GM12878 (cell line): Measurements from ENCODE around the gene KISS1. TPM values are rescaled to one million over a fixed set of nuclear protein-coding genes. Genes with fewer than 3 reads are reported as not detected.

Experiments
- ATAC-seq: fragments of 200-7000 bp; cut with Tn5 transposase; 3 replicates; pipeline ENCODE4 v1.9.1; 2020; ENCODE audit warnings: mild to moderate bottlenecking, moderate library complexity
- BruUV-seq: library from RNA; stranded (reverse); fragments of 400-500 nt; replicated peaks from 2 replicates; lab custom pipeline; 2021; lab: Mats Ljungman, UMichigan
- CTCF ChIA-PET: fragments of 300-600 bp; sonication (Branson Sonifier 250); formaldehyde crosslinking; extraction: SDS; loops from one replicate; lab custom pipeline; 2021; ENCODE audit warnings: inconsistent platforms; lab: Yijun Ruan, JAX
- POLR2A ChIA-PET: fragments of 350-600 bp; formaldehyde crosslinking; extraction: SDS; loops from one replicate; lab custom pipeline; 2021; ENCODE audit warnings: inconsistent platforms; lab: Charles Lee
- RAD21 ChIA-PET: fragments of 300-600 bp; sonication (Branson Sonifier 250); formaldehyde crosslinking; loops from one replicate; lab custom pipeline; 2023; ENCODE audit warnings: antibody characterized with exemption; ENCODE audit not compliant: unreplicated experiment; lab: Charles Lee
- SMC1A ChIA-PET: fragments of 300-600 bp; sonication (Branson Sonifier 250); formaldehyde crosslinking; loops from one replicate; lab custom pipeline; 2023; ENCODE audit not compliant: unreplicated experiment, uncharacterized antibody; lab: Charles Lee
- DNase-seq: peaks from one replicate; pipeline ENCODE4 v3.0.0-alpha.2; 2011; ENCODE audit warnings: low read depth, low spot score
- FAIRE-seq: peaks from 3 replicates; lab custom pipeline; 2011; peaks lifted over from hg19 to GRCh38; lab: Jason Lieb, UNC
- H2AFZ ChIP-seq: 2 replicates; pipeline ENCODE4 v1.6.0; 2011; ENCODE audit warnings: low read depth, low read length, control low read depth; ENCODE audit not compliant: control insufficient read depth
- H3K27ac ChIP-seq: 2 replicates; pipeline ENCODE4 v1.5.1; 2011; ENCODE audit warnings: control low read depth; ENCODE audit not compliant: control insufficient read depth, insufficient read depth
- H3K27me3 ChIP-seq, 2 experiments: replicated peaks in 1 of 2; 2 replicates each; pipeline versions ENCODE4 v1.6.0 to v1.6.1; 2011; ENCODE audit warnings: low read length in 1 of 2; ENCODE audit not compliant: control insufficient read depth in 2 of 2, insufficient read depth in 2 of 2
- H3K36me3 ChIP-seq, 2 experiments: 2 replicates each; pipeline ENCODE4 v1.5.1; 2011; ENCODE audit warnings: low read length in 1 of 2; ENCODE audit not compliant: control insufficient read depth in 2 of 2, insufficient read depth in 2 of 2
- H3K4me1 ChIP-seq: 2 replicates; pipeline ENCODE4 v1.6.1; 2011; ENCODE audit warnings: mild to moderate bottlenecking, low read length, moderate library complexity, mixed read lengths; ENCODE audit not compliant: control insufficient read depth, insufficient read depth
- H3K4me2 ChIP-seq: 2 replicates; pipeline ENCODE4 v1.6.0; 2011; ENCODE audit warnings: control low read depth; ENCODE audit not compliant: control insufficient read depth, insufficient read depth
- H3K4me3 ChIP-seq: fragments of 200-600 bp; sonication (generic); 2 replicates; pipeline ENCODE4 v1.5.1; 2016
- H3K79me2 ChIP-seq: 2 replicates; pipeline ENCODE4 v1.6.0; 2011; ENCODE audit warnings: low read length; ENCODE audit not compliant: control insufficient read depth, insufficient read depth
- H3K9ac ChIP-seq: 2 replicates; pipeline ENCODE4 v1.8.0; 2011; ENCODE audit warnings: low read length, control low read depth, mixed read lengths; ENCODE audit not compliant: control insufficient read depth, insufficient read depth
- H3K9me3 ChIP-seq: replicated peaks from 3 replicates; pipeline ENCODE4 v1.5.1; 2011; ENCODE audit warnings: mild to moderate bottlenecking, low read length; ENCODE audit not compliant: control insufficient read depth, insufficient read depth
- H4K20me1 ChIP-seq: 2 replicates; pipeline ENCODE4 v1.6.0; 2011; ENCODE audit not compliant: control insufficient read depth, insufficient read depth
- ATF3 ChIP-seq: IDR thresholded peaks from 2 replicates; pipeline ENCODE4 v1.6.1; 2011; ENCODE audit warnings: low read depth, mild to moderate bottlenecking, low read length, moderate library complexity, borderline replicate concordance; ENCODE audit errors: extremely low read depth
- BMI1 ChIP-seq: fragments of 450-650 bp; IDR thresholded peaks from 2 replicates; pipeline ENCODE4 v1.6.1; 2016; ENCODE audit warnings: mild to moderate bottlenecking, moderate library complexity, borderline replicate concordance
- CBFB ChIP-seq: IDR thresholded peaks from 2 replicates; pipeline ENCODE4 v1.6.1; 2016; ENCODE audit warnings: antibody characterized with exemption, low read depth
- E2F4 ChIP-seq: IDR thresholded peaks from 2 replicates; pipeline ENCODE4 v1.6.1; 2012; ENCODE audit warnings: low read depth, low read length, improper control_type of control experiment
- HDAC6 ChIP-seq: fragments of 200-600 bp; sonication (generic); IDR thresholded peaks from one replicate; pipeline ENCODE4 v1.8.0; 2017; ENCODE audit warnings: antibody characterized with exemption; ENCODE audit not compliant: unreplicated experiment
- LARP7 ChIP-seq: fragments of 450-650 bp; IDR thresholded peaks from 2 replicates; pipeline ENCODE4 v1.6.1; 2017; ENCODE audit warnings: mild to moderate bottlenecking
- NFXL1 ChIP-seq: fragments of 450-650 bp; IDR thresholded peaks from 2 replicates; pipeline ENCODE4 v1.6.1; 2017; ENCODE audit warnings: antibody characterized with exemption, mild to moderate bottlenecking, borderline replicate concordance
- NR2C2 ChIP-seq: IDR thresholded peaks from 2 replicates; pipeline ENCODE4 v1.6.1; 2011; ENCODE audit warnings: borderline replicate concordance, low read depth; ENCODE audit not compliant: control insufficient read depth, insufficient read length
- POU2F2 ChIP-seq: IDR thresholded peaks from 3 replicates; pipeline ENCODE4 v1.6.1; 2011; ENCODE audit warnings: low read depth, mild to moderate bottlenecking, low read length, borderline replicate concordance
- RB1 ChIP-seq: fragments of 450-650 bp; formaldehyde crosslinking; IDR thresholded peaks from 2 replicates; pipeline ENCODE4 v1.6.1; 2017; ENCODE audit warnings: mild to moderate bottlenecking, borderline replicate concordance
- RCOR1 ChIP-seq: conservative IDR thresholded peaks from 2 replicates; pipeline ENCODE4 v1.6.1; 2012; ENCODE audit warnings: low read depth, low read length, improper control_type of control experiment
- TCF12 ChIP-seq: IDR thresholded peaks from 2 replicates; pipeline ENCODE4 v1.6.1; 2011; ENCODE audit warnings: low read depth, mild to moderate bottlenecking, low read length
- ZSCAN29 ChIP-seq: fragments of 450-650 bp; IDR thresholded peaks from 2 replicates; pipeline ENCODE4 v1.6.1; 2017; ENCODE audit warnings: mild to moderate bottlenecking, moderate library complexity
- WGBS: methylation state at CpG from one replicate; pipeline ENCODE4 v1.1.6; 2016; ENCODE audit warnings: low lambda C conversion rate; ENCODE audit not compliant: insufficient replicate concordance, insufficient coverage; ENCODE audit errors: missing lambda C conversion rate; 5-methylcytosine and 5-hydroxymethylcytosine counted together
- in situ Hi-C: fragments of 300-500 bp; cut with MboI; formaldehyde crosslinking; loops from 9 replicates; pipeline ENCODE4 v1.14.3; 2018; ENCODE audit warnings: mixed read lengths
- intact Hi-C: fragments of 100-400 bp; cut with micrococcal nuclease; formaldehyde crosslinking; loops from one replicate; pipeline ENCODE4 v1.14.2; 2022; ENCODE audit not compliant: unreplicated experiment
- polyA plus RNA-seq, 11 experiments: library from polyadenylated mRNA; depleted of rRNA in 4 of 11; unstranded in 6 of 11; stranded (reverse) in 5 of 11; fragments of >200 nt; fragmentation: Nextera tagmentation in 4 of 11; fragmentation: Illumina TruSeq in 1 of 11; extraction: Ambion mirVana in 4 of 11; extraction: Trizol in 1 of 11; gene quantifications; 1 replicate in 1 of 11; 2 replicates in 10 of 11; pipeline versions ENCODE4 v1.2.1 to v1.2.3, GENCODE V29; 2011 to 2016; ENCODE audit warnings: inconsistent platforms in 2 of 11, missing spikeins in 2 of 11, low read depth in 1 of 11
- total RNA-seq, 4 experiments: library from RNA; depleted of rRNA in 3 of 4; stranded (reverse); fragments of >200 nt in 3 of 4; fragmentation: Illumina TruSeq in 1 of 4; extraction: Trizol in 1 of 4; gene quantifications; 2 replicates each; pipeline versions ENCODE4 v1.2.1 to v1.2.3, GENCODE V29; 2013 to 2021
- TF ChIP-seq, protein P1 (sequence below): fragments of 450-650 bp; IDR thresholded peaks from 2 replicates; pipeline ENCODE4 v1.6.1; 2018; ENCODE audit warnings: borderline replicate concordance, mild to moderate bottlenecking; ENCODE audit not compliant: partially characterized antibody
- TF ChIP-seq, protein P2 (sequence below): fragments of 450-650 bp; formaldehyde crosslinking; IDR thresholded peaks from 2 replicates; pipeline ENCODE4 v1.5.0; 2022; ENCODE audit warnings: mild to moderate bottlenecking, missing genetic modification characterization

KISS1 gene
- total and polyA plus RNA-seq, 10 of the 15 experiments (the other 5 are each of a cell fraction or from before 2014, with no cell fraction given), result not detected

GRCh38 chr1:204227996-204228785 is 31.9 kb upstream of the KISS1 start (continued):
- no peak for TF ChIP-seq HDAC6
- no peak for TF ChIP-seq RCOR1
- no peak for TF ChIP-seq NFXL1

DNA sequence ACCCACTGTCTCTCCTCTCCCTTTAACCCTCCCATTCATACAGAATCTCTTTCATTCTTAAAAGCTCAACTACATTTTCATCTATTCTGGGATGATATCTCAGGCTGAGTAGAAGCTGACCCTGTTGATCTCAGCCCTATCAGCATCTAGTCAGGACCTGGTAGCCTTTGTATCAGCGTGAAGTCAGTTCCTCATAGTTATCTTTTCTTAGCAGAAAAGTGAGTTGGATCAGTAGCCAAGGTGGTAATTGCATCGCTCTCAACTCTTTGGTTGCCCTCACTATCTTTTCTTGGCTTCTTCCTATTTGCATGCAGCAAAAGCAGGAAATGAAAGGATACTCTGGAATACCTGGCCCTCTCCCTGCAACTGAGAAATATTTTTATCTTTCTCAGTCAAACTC is 31.1 kb upstream of the KISS1 start:
- DNase-seq (no peak), ATAC-seq (no peak), FAIRE-seq (no peak)
- no peaks in the 10 kb centered on the region for H3K9me3 ChIP-seq
- no peak overlapping the region for H3K4me3 ChIP-seq
- H3K79me2 ChIP-seq, result no peaks in the 10 kb centered on the region
- H3K27ac ChIP-seq, result no peak overlapping the region
- no peak overlapping the region for H3K9ac ChIP-seq
- ChIA-PET CTCF (interaction anchor here (0.6 kb wide), 1 partner anchor 20 kb away, joined by 4 read pairs; no protein-coding TSS in a partner anchor), POLR2A (no interaction called here), RAD21 (no interaction called here), SMC1A (no interaction called here)
- no peak overlapping the region for H2AFZ ChIP-seq
- no peaks in the 10 kb centered on the region for H3K36me3 ChIP-seq
- peaks cover 2% of the 10 kb centered on the region in 2 experiments; a peak in 3 of 4 replicates for H3K27me3 ChIP-seq
- H3K4me1 ChIP-seq, result no peaks in the 10 kb centered on the region
- intact Hi-C loops, result no loop called here
- no peaks in the 10 kb centered on the region for H4K20me1 ChIP-seq
- no TSS peak for BruUV-seq
- in situ Hi-C loops, result no loop called here
- no peak overlapping the region for H3K4me2 ChIP-seq
- 16% methylated on average over 2 of the region's 2 CpGs for WGBS
- TF ChIP-seq E2F4 (no peak), RB1 (no peak), BMI1 (no peak), ATF3 (no peak), CBFB (no peak), LARP7 (no peak), POU2F2 (no peak), NR2C2 (no peak), TCF12 (no peak), ZSCAN29 (no peak)
- TF ChIP-seq, protein P1, sequence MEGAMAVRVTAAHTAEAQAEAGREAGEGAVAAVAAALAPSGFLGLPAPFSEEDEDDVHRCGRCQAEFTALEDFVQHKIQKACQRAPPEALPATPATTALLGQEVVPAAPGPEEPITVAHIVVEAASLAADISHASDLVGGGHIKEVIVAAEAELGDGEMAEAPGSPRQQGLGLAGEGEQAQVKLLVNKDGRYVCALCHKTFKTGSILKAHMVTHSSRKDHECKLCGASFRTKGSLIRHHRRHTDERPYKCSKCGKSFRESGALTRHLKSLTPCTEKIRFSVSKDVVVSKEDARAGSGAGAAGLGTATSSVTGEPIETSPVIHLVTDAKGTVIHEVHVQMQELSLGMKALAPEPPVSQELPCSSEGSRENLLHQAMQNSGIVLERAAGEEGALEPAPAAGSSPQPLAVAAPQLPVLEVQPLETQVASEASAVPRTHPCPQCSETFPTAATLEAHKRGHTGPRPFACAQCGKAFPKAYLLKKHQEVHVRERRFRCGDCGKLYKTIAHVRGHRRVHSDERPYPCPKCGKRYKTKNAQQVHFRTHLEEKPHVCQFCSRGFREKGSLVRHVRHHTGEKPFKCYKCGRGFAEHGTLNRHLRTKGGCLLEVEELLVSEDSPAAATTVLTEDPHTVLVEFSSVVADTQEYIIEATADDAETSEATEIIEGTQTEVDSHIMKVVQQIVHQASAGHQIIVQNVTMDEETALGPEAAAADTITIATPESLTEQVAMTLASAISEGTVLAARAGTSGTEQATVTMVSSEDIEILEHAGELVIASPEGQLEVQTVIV, result no peak
- TF ChIP-seq, protein P2, sequence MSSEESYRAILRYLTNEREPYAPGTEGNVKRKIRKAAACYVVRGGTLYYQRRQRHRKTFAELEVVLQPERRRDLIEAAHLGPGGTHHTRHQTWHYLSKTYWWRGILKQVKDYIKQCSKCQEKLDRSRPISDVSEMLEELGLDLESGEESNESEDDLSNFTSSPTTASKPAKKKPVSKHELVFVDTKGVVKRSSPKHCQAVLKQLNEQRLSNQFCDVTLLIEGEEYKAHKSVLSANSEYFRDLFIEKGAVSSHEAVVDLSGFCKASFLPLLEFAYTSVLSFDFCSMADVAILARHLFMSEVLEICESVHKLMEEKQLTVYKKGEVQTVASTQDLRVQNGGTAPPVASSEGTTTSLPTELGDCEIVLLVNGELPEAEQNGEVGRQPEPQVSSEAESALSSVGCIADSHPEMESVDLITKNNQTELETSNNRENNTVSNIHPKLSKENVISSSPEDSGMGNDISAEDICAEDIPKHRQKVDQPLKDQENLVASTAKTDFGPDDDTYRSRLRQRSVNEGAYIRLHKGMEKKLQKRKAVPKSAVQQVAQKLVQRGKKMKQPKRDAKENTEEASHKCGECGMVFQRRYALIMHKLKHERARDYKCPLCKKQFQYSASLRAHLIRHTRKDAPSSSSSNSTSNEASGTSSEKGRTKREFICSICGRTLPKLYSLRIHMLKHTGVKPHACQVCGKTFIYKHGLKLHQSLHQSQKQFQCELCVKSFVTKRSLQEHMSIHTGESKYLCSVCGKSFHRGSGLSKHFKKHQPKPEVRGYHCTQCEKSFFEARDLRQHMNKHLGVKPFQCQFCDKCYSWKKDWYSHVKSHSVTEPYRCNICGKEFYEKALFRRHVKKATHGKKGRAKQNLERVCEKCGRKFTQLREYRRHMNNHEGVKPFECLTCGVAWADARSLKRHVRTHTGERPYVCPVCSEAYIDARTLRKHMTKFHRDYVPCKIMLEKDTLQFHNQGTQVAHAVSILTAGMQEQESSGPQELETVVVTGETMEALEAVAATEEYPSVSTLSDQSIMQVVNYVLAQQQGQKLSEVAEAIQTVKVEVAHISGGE (CRISPR knock-in tag), result no peak
